ENCODE measurements around the gene HTT.

DNA sequence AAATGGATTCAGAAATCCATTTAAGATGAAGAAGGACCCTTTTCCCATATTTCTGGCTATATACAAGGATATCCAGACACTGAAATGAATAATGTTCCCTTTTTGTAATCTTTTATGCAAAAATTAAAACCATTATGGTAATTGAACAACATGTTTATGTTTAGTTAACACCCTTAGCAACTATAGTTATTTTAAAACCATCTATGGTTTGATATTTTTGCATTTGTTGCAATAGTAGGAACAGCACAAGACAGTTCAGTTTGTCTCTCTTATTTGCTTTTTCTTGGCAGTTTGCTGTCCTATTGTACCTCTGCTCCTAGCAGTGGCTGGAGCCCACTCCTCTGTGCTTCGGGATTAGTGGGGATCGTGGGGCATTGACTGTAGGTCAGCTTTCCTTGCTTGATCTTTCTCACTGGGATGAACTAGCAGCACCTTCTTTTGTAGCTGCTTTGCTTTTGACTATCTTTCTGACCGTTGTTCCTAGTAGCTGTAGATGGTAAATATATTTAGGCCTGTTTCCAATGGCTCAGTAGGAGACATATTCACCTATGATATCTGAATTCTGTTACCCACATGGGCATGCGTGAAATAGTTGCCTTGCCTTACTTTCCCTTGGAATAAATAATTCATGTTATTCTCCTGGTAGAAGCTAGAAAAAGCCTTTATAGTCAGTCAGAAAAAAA lies 12.8 kb downstream of the HTT start:
- TF ChIP-seq, protein P1, sequence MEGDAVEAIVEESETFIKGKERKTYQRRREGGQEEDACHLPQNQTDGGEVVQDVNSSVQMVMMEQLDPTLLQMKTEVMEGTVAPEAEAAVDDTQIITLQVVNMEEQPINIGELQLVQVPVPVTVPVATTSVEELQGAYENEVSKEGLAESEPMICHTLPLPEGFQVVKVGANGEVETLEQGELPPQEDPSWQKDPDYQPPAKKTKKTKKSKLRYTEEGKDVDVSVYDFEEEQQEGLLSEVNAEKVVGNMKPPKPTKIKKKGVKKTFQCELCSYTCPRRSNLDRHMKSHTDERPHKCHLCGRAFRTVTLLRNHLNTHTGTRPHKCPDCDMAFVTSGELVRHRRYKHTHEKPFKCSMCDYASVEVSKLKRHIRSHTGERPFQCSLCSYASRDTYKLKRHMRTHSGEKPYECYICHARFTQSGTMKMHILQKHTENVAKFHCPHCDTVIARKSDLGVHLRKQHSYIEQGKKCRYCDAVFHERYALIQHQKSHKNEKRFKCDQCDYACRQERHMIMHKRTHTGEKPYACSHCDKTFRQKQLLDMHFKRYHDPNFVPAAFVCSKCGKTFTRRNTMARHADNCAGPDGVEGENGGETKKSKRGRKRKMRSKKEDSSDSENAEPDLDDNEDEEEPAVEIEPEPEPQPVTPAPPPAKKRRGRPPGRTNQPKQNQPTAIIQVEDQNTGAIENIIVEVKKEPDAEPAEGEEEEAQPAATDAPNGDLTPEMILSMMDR (optimal IDR thresholded peaks at IDR 0.05 in 1 of 3, IDR thresholded peaks at IDR 0.05 in 1 of 3, conservative IDR thresholded peaks at IDR 0.05 in 1 of 3; ENCODE audit: extremely low read depth in 1 of 3, insufficient read depth in 2 of 3, low read length in 3 of 3) = no peak
- no peak for TF ChIP-seq EZH2 (IDR thresholded peaks at IDR 0.05; ENCODE audit: low read length)
